Measurements from ENCODE around the gene GID8.

DNA sequence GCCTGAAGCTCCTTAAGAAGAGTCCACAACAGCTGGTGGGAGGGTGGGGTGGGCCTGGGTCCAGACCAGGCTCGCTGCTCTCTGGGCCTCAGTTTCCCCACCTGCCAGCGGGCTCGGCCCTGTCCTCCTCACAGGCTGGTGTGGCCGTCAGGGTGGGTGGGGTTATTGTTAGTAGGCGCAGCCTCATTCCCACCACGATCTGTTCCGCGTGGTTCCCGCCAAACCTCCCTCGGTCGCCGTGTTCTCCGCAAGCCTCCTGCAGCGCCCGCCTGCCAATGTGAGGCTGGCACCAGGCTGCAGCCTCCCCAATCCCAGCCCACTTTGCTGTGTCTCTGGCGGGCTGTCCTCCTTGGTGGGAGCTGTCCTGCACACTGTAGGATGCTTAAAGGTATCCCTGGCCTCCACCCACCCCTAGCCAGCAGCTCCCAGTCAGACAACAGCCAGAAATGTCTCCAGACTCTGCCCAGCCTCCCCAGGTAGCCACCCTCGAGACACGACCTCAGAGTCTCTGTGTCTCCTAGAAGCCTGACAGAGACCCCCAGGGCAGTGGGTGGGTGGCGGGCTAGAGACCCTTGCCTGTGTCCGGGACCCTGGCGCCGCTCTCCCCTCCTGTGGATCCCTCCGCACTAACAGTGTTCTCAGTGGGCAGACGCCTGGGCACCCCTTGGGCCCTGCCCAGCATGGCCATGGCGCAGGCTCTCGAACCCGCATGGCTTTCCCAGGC is 29.8 kb downstream of the GID8 start:
- TF ChIP-seq POLR2A (IDR thresholded peaks at IDR 0.05; ENCODE audit: low read depth, low read length) (no peak), POLR2AphosphoS5 (IDR thresholded peaks at IDR 0.05; ENCODE audit: insufficient read depth, low read depth, low read length) (no peak), GATA2 (IDR thresholded peaks at IDR 0.05; ENCODE audit: insufficient read depth, insufficient read length, low read depth, low read length) (no peak)
- TF ChIP-seq, protein P1, sequence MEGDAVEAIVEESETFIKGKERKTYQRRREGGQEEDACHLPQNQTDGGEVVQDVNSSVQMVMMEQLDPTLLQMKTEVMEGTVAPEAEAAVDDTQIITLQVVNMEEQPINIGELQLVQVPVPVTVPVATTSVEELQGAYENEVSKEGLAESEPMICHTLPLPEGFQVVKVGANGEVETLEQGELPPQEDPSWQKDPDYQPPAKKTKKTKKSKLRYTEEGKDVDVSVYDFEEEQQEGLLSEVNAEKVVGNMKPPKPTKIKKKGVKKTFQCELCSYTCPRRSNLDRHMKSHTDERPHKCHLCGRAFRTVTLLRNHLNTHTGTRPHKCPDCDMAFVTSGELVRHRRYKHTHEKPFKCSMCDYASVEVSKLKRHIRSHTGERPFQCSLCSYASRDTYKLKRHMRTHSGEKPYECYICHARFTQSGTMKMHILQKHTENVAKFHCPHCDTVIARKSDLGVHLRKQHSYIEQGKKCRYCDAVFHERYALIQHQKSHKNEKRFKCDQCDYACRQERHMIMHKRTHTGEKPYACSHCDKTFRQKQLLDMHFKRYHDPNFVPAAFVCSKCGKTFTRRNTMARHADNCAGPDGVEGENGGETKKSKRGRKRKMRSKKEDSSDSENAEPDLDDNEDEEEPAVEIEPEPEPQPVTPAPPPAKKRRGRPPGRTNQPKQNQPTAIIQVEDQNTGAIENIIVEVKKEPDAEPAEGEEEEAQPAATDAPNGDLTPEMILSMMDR (IDR thresholded peaks at IDR 0.05; ENCODE audit: extremely low read depth in 1 of 2, insufficient read depth in 1 of 2, low read depth in 1 of 2, low read length in 2 of 2) = no peak
